Lung (tissue), 12 donors: ENCODE results near the gene STARD10. TPM values are rescaled to one million over a fixed set of nuclear protein-coding genes. Genes with fewer than 3 reads are reported as not detected.
"Not testable (repeated sequence)": the region's sequence is repeated elsewhere in the genome, so short reads cannot be mapped to it uniquely, and the experiment has no call there.

Experiments
- ATAC-seq: fragments of 200-7000 bp; cut with Tn5 transposase; one replicate; pipeline ENCODE4 v1.9.1; 2020; ENCODE audit warnings: moderate number of reproducible peaks; ENCODE audit not compliant: insufficient read depth, low FRiP score
- DNase-seq, 3 donors: peaks; one replicate each; pipeline ENCODE4 v3.0.0-alpha.2; 2013 to 2017
- H3K27ac ChIP-seq, 2 donors: one replicate each; pipeline ENCODE4 v1.5.1; 2013; ENCODE audit warnings: mild to moderate bottlenecking in 2 of 2, moderate library complexity in 2 of 2, control low read depth in 1 of 2, inconsistent platforms in 1 of 2, low read depth in 1 of 2, low read length in 1 of 2
- H3K27me3 ChIP-seq, 3 donors: one replicate each; pipeline ENCODE4 v1.5.1; 2013; ENCODE audit warnings: low read length in 2 of 3; ENCODE audit not compliant: control insufficient read depth in 3 of 3, insufficient read depth in 3 of 3
- H3K36me3 ChIP-seq, 4 donors: one replicate each; pipeline ENCODE4 v1.5.1; 2013; ENCODE audit warnings: low read length in 4 of 4, mild to moderate bottlenecking in 1 of 4, moderate library complexity in 1 of 4; ENCODE audit not compliant: control insufficient read depth in 4 of 4, insufficient read depth in 4 of 4
- H3K4me1 ChIP-seq, 5 donors: one replicate each; pipeline ENCODE4 v1.5.1; 2013; ENCODE audit warnings: low read length in 5 of 5, mild to moderate bottlenecking in 2 of 5, moderate library complexity in 1 of 5; ENCODE audit not compliant: control insufficient read depth in 5 of 5, insufficient read depth in 5 of 5
- H3K4me3 ChIP-seq: one replicate; pipeline ENCODE4 v1.5.1; 2013; ENCODE audit warnings: mild to moderate bottlenecking, control low read depth, moderate library complexity
- H3K9ac ChIP-seq, 2 donors: one replicate each; pipeline ENCODE4 v1.5.1; 2013; ENCODE audit warnings: low read length in 2 of 2, control low read depth in 1 of 2; ENCODE audit not compliant: insufficient read depth in 1 of 2
- H3K9me3 ChIP-seq, 4 donors: one replicate each; pipeline ENCODE4 v1.5.1; 2013; ENCODE audit warnings: low read length in 3 of 4, mild to moderate bottlenecking in 1 of 4, moderate library complexity in 1 of 4; ENCODE audit not compliant: control insufficient read depth in 4 of 4, insufficient read depth in 3 of 4
- WGBS, 2 donors: extraction: QIAGEN DNeasy Blood & Tissue Kit; methylation state at CpG; one replicate each; pipeline ENCODE4 v1.1.7; 2013; 5-methylcytosine and 5-hydroxymethylcytosine counted together
- polyA plus RNA-seq, 2 donors: library from polyadenylated mRNA; stranded (reverse); fragments of 200-250 nt; gene quantifications; one replicate each; pipeline ENCODE4 v1.2.1, GENCODE V29; 2013
- total RNA-seq, 2 donors: library from RNA; depleted of rRNA in 1 of 2; stranded (reverse); fragments of >200 nt in 1 of 2; gene quantifications; one replicate each; pipeline ENCODE4 v1.2.1, GENCODE V29; 2014 to 2021
- TF ChIP-seq, protein P1 (sequence below): IDR thresholded peaks from 2 replicates; pipeline ENCODE4 v1.5.1; 2012; ENCODE audit warnings: mild to moderate bottlenecking; ENCODE audit errors: control extremely low read depth, extremely low read depth
- donor health status: control.
- donor health status: control.
- donor health status: Bipolar disorder and iron deficiency.
- donor health status: healthy.
- donor health status: DM: yes; HTN: yes; CAD: no.

STARD10 gene
- total and polyA plus RNA-seq, 4 donors: 66.5 to 198 (median 102) TPM

DNA sequence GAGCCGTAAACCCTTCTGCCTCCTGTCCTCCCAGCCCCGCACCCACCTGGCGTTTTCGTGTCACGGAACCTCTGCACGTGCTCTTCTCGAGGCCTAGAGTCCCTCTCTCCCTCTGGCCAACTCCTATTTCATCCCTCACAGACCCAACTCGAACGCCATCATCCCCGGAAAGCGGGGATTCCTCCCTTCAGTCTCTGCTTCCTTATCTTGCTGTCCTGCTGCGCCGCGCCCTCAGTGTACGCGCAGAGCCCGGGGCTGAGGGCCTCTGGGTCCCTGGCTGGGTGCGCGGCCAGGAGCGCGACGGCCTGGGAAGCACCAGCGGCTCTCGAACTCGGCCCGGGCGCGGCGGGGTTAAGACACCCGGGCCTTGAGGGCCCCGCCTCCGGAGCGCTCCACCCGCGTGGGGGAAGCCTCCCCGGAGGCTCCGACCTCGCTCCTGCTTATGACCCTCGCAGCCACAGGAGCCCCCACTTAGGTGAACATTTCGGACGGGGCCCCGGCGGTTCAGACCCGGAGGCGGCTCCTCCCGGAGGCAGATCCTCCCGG, 20.0 kb upstream of the STARD10 start:
- peaks cover 0 to 14% (median 5%) of the 10 kb centered on the region in 4 donors for H3K36me3 ChIP-seq
- peak overlapping the region; percentile 51 to 56 for H3K9ac ChIP-seq
- H3K27ac ChIP-seq: peak overlapping the region; percentile 98 to 99
- peak; percentile 89 for ATAC-seq
- DNase-seq: peak in 1 of 3 donors; percentile 90
- H3K4me3 ChIP-seq: peak overlapping the region; percentile 90
- H3K27me3 ChIP-seq: no peaks in the 10 kb centered on the region
- H3K4me1 ChIP-seq: peaks cover 8 to 19% (median 14%) of the 10 kb centered on the region in 5 donors
- 0% methylated on average over 47 of the region's 47 CpGs for WGBS, 2 donors
- H3K9me3 ChIP-seq: peaks cover 0 to 2% (median 0%) of the 10 kb centered on the region in 4 donors
- TF ChIP-seq, protein P1, sequence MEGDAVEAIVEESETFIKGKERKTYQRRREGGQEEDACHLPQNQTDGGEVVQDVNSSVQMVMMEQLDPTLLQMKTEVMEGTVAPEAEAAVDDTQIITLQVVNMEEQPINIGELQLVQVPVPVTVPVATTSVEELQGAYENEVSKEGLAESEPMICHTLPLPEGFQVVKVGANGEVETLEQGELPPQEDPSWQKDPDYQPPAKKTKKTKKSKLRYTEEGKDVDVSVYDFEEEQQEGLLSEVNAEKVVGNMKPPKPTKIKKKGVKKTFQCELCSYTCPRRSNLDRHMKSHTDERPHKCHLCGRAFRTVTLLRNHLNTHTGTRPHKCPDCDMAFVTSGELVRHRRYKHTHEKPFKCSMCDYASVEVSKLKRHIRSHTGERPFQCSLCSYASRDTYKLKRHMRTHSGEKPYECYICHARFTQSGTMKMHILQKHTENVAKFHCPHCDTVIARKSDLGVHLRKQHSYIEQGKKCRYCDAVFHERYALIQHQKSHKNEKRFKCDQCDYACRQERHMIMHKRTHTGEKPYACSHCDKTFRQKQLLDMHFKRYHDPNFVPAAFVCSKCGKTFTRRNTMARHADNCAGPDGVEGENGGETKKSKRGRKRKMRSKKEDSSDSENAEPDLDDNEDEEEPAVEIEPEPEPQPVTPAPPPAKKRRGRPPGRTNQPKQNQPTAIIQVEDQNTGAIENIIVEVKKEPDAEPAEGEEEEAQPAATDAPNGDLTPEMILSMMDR: no peak

DNA sequence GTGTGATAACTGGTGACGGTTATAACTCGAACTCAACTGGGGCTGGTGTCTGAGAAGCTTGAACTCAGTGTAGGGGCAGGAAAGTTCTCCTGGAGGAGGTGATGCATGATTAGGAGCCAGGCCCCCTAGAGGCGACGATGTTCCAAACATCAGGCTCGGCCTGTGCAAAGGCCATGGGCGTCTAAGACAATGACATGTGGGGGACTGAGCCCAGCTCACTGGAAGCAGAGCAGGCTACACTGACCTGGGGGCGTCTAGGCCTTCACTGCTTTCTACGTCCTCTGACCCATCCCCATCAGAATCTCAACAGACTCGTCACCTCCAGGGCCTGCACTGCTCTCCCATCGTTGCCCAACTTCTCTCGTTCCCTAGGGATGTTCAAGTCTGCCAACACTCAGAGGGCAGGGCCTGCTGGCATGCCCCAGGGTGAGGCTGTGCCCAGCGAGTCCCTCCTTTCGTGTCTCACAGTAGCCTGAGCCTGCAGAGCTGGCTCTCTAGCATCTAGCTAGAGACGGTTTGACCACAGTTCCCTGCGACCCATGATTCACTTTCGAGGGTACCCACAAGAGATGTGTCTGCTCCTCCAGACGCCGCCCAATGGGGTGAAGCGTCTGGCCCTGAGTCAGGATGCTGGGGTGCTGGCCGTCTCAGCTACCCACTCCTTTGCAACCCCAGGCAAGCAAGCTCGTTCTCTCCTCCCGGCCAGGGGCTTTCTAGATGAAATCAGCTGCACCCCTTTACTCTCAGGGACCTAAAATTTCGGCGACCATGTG, 19.3 kb upstream of the STARD10 start:
- TF ChIP-seq, protein P1: peak; percentile 38
- peaks cover 8 to 19% (median 14%) of the 10 kb centered on the region in 5 donors for H3K4me1 ChIP-seq

DNA sequence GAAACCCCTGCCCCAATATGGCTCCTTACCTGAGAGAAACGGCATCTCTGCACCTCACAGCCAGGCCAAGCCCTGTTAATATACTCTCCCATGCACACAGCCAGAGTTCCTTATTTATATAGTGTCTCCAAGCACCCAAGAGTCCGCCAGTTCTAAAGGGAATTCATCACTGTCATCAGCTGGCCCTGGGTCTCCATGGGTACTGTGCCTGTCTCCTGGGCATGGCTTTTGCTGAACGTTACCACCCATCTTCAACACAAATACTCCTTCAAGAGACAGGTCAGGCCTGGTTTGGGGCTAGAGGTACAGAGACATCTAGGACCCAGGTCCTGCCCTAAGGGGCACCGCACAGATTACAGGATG, 18.7 kb upstream of the STARD10 start:
- H3K9ac ChIP-seq: peak overlapping the region in 1 of 2 donors; percentile 42
- H3K36me3 ChIP-seq: peaks cover 0 to 8% (median 5%) of the 10 kb centered on the region in 4 donors
- H3K4me3 ChIP-seq: no peak overlapping the region
- TF ChIP-seq, protein P1: no peak
- 24 to 32% methylated on average over 4 of the region's 4 CpGs for WGBS, 2 donors
- no peak for ATAC-seq
- H3K9me3 ChIP-seq: peaks cover 0 to 2% (median 0%) of the 10 kb centered on the region in 4 donors
- H3K27me3 ChIP-seq: no peaks in the 10 kb centered on the region
- H3K4me1 ChIP-seq: peaks cover 8 to 19% (median 14%) of the 10 kb centered on the region in 5 donors
- H3K27ac ChIP-seq: peak overlapping the region in 1 of 2 donors; percentile 99
- DNase-seq: no peak

More for the DNA sequence above, 19.3 kb upstream of the STARD10 start:
- ATAC-seq: no peak
- peak overlapping the region; percentile 98 to 99 for H3K27ac ChIP-seq
- H3K9ac ChIP-seq: peak overlapping the region; percentile 51 to 56
- H3K27me3 ChIP-seq: no peaks in the 10 kb centered on the region
- H3K9me3 ChIP-seq: peaks cover 0 to 2% (median 0%) of the 10 kb centered on the region in 4 donors
- H3K4me3 ChIP-seq: peak overlapping the region; percentile 90
- peak in 2 of 3 donors; percentile 29 to 39 for DNase-seq
- peaks cover 0 to 11% (median 7%) of the 10 kb centered on the region in 4 donors for H3K36me3 ChIP-seq
- WGBS, 2 donors: 5 to 7% methylated on average over 24 of the region's 24 CpGs

DNA sequence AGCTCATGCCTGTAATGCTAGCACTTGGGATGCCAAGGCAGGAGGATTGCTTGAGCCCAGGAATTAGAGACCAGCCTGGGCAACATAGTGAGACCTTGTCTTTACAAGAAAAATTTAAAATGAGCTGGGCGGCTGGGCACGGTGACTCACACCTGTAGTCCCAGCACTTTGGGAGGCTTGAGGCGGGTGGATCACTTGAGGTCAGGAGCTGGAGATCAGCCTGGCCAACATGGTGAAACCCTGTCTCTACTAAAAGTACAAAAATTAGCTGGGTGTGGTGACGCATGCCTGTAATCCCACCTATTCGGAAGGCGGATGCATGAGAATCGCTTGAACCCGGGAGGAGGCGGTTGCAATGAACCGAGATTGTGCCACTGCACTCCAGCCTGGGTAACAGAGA, 17.8 kb upstream of the STARD10 start:
- H3K9me3 ChIP-seq, H3K4me3 ChIP-seq, ATAC-seq, H3K36me3 ChIP-seq, H3K9ac ChIP-seq, H3K27me3 ChIP-seq, DNase-seq, H3K27ac ChIP-seq: not testable (repeated sequence)
- 90% methylated on average over 10 of the region's 10 CpGs for WGBS, 2 donors
- H3K4me1 ChIP-seq: peaks cover 8 to 19% (median 14%) of the 10 kb centered on the region in 5 donors
